H9 (cell line): ENCODE results near the gene STT3B. TPM values are rescaled to one million over a fixed set of nuclear protein-coding genes. Genes with fewer than 3 reads are reported as not detected.

ENCODE experiments used
- DNase-seq: peaks from one replicate; pipeline ENCODE4 v3.0.0-alpha.2; 2017
- H2AFZ ChIP-seq: one replicate; pipeline ENCODE4 v1.6.1; 2013; ENCODE audit warnings: mild to moderate bottlenecking, low read length, control low read depth, moderate library complexity
- H2AK5ac ChIP-seq: 2 replicates; pipeline ENCODE4 v1.6.1; 2013; ENCODE audit warnings: low read length, control low read depth, mixed read lengths; ENCODE audit not compliant: insufficient read length
- H2BK120ac ChIP-seq: one replicate; pipeline ENCODE4 v1.6.1; 2013; ENCODE audit warnings: low read depth, mild to moderate bottlenecking, low read length, control low read depth, inconsistent platforms; ENCODE audit not compliant: poor library complexity, severe bottlenecking
- H2BK12ac ChIP-seq: 2 replicates; pipeline ENCODE4 v1.6.1; 2013; ENCODE audit warnings: low read length, control low read depth, mixed read lengths, low read depth; ENCODE audit not compliant: insufficient read length
- H2BK15ac ChIP-seq: 2 replicates; pipeline ENCODE4 v1.6.1; 2013; ENCODE audit warnings: low read depth, low read length, control low read depth
- H2BK20ac ChIP-seq: one replicate; pipeline ENCODE4 v1.6.1; 2013; ENCODE audit warnings: low read depth, mild to moderate bottlenecking, low read length, control low read depth, inconsistent platforms; ENCODE audit not compliant: poor library complexity, severe bottlenecking
- H2BK5ac ChIP-seq: 2 replicates; pipeline ENCODE4 v1.6.1; 2013; ENCODE audit warnings: low read length, control low read depth, mixed read lengths; ENCODE audit not compliant: insufficient read length
- H3K14ac ChIP-seq: 2 replicates; pipeline ENCODE4 v1.6.1; 2013; ENCODE audit warnings: low read length, control low read depth; ENCODE audit not compliant: insufficient read depth
- H3K18ac ChIP-seq: 2 replicates; pipeline ENCODE4 v1.6.1; 2013; ENCODE audit warnings: low read depth, mild to moderate bottlenecking, mixed read lengths, low read length, control low read depth; ENCODE audit not compliant: insufficient read length
- H3K23ac ChIP-seq: 2 replicates; pipeline ENCODE4 v1.6.1; 2013; ENCODE audit warnings: low read length, control low read depth, mixed read lengths, low read depth; ENCODE audit not compliant: insufficient read length
- H3K23me2 ChIP-seq: 2 replicates; pipeline ENCODE4 v1.6.1; 2013; ENCODE audit warnings: low read depth, mild to moderate bottlenecking, mixed read lengths, low read length, control low read depth; ENCODE audit not compliant: insufficient read length, poor library complexity, severe bottlenecking
- H3K27ac ChIP-seq: 2 replicates; pipeline ENCODE4 v1.5.1; 2013; ENCODE audit warnings: low read length, control low read depth, mixed read lengths, low read depth; ENCODE audit not compliant: insufficient read length
- H3K27me3 ChIP-seq: 2 replicates; pipeline ENCODE4 v1.6.1; 2013; ENCODE audit warnings: low read length, control low read depth, inconsistent platforms; ENCODE audit not compliant: insufficient read depth
- H3K4ac ChIP-seq: 2 replicates; pipeline ENCODE4 v1.6.1; 2013; ENCODE audit warnings: low read depth, mild to moderate bottlenecking, control low read depth, inconsistent platforms, low read length, moderate library complexity
- H3K4me1 ChIP-seq: 2 replicates; pipeline ENCODE4 v1.6.1; 2013; ENCODE audit warnings: low read length, control low read depth, inconsistent platforms; ENCODE audit not compliant: insufficient read depth
- H3K4me2 ChIP-seq: 2 replicates; pipeline ENCODE4 v1.6.1; 2013; ENCODE audit warnings: low read length, control low read depth, mixed read lengths; ENCODE audit not compliant: insufficient read length, insufficient read depth
- H3K56ac ChIP-seq: 2 replicates; pipeline ENCODE4 v1.6.1; 2013; ENCODE audit warnings: low read depth, mild to moderate bottlenecking, mixed read lengths, low read length, control low read depth; ENCODE audit not compliant: insufficient read length
- H3K79me1 ChIP-seq: 2 replicates; pipeline ENCODE4 v1.6.1; 2013; ENCODE audit warnings: low read depth, mild to moderate bottlenecking, moderate library complexity, low read length, control low read depth, inconsistent platforms; ENCODE audit not compliant: insufficient read depth, poor library complexity, severe bottlenecking
- H3K79me2 ChIP-seq: 2 replicates; pipeline ENCODE4 v1.6.1; 2013; ENCODE audit warnings: low read length, control low read depth, inconsistent platforms; ENCODE audit not compliant: insufficient read depth
- H3K9ac ChIP-seq: 2 replicates; pipeline ENCODE4 v1.6.1; 2013; ENCODE audit warnings: low read length, control low read depth, mixed read lengths; ENCODE audit not compliant: insufficient read length; ENCODE audit errors: extremely low read depth
- H3K9me3 ChIP-seq: one replicate; pipeline ENCODE4 v1.6.1; 2013; ENCODE audit warnings: low read depth, low read length, inconsistent platforms; ENCODE audit not compliant: control insufficient read depth
- H3T11ph ChIP-seq: one replicate; pipeline ENCODE4 v1.6.1; 2013; ENCODE audit warnings: mild to moderate bottlenecking, low read length, control low read depth, inconsistent platforms
- H4K20me1 ChIP-seq: one replicate; pipeline ENCODE4 v1.6.1; 2013; ENCODE audit not compliant: control insufficient read depth, insufficient read length, insufficient read depth
- H4K5ac ChIP-seq: 2 replicates; pipeline ENCODE4 v1.6.1; 2013; ENCODE audit warnings: low read depth, mild to moderate bottlenecking, mixed read lengths, low read length, control low read depth; ENCODE audit not compliant: insufficient read length
- H4K8ac ChIP-seq: replicated peaks from 2 replicates; pipeline ENCODE4 v1.6.1; 2013; ENCODE audit warnings: low read length, control low read depth, mixed read lengths, low read depth; ENCODE audit not compliant: insufficient read length
- H4K91ac ChIP-seq: 2 replicates; pipeline ENCODE4 v1.6.1; 2013; ENCODE audit warnings: low read depth, mild to moderate bottlenecking, moderate library complexity, mixed read lengths, low read length, control low read depth; ENCODE audit not compliant: insufficient read length
- H3K27ac Mint-ChIP-seq, 3 experiments: 2 replicates in 2 of 3; 3 replicates in 1 of 3; pipeline ENCODE4 v1.8.0; 2020 to 2021; ENCODE audit warnings: mixed read lengths in 3 of 3, mild to moderate bottlenecking in 1 of 3, moderate library complexity in 1 of 3
- H3K27me3 Mint-ChIP-seq: 2 replicates; pipeline ENCODE4 v1.8.0; 2021; ENCODE audit warnings: low read depth, mild to moderate bottlenecking, moderate library complexity, mixed read lengths
- H3K36me3 Mint-ChIP-seq, 3 experiments: 2 replicates in 2 of 3; 3 replicates in 1 of 3; pipeline ENCODE4 v1.8.0; 2020 to 2021; ENCODE audit warnings: low read depth in 3 of 3, mixed read lengths in 3 of 3; ENCODE audit not compliant: insufficient read depth in 1 of 3
- H3K4me1 Mint-ChIP-seq, 2 experiments: 2 replicates each; pipeline ENCODE4 v1.8.0; 2020; ENCODE audit warnings: mixed read lengths in 2 of 2
- H3K4me3 Mint-ChIP-seq, 2 experiments: 2 replicates in 1 of 2; 3 replicates in 1 of 2; pipeline ENCODE4 v1.8.0; 2020 to 2021; ENCODE audit warnings: mild to moderate bottlenecking in 2 of 2, mixed read lengths in 2 of 2, moderate library complexity in 1 of 2
- H3K9me3 Mint-ChIP-seq, 2 experiments: 2 replicates in 1 of 2; 3 replicates in 1 of 2; pipeline ENCODE4 v1.8.0; 2020; ENCODE audit warnings: mild to moderate bottlenecking in 2 of 2, mixed read lengths in 2 of 2, moderate library complexity in 1 of 2
- WGBS: extraction: QIAGEN DNeasy Blood & Tissue Kit; methylation state at CpG from one replicate; pipeline ENCODE4 v1.1.7; 2013; ENCODE audit warnings: missing lambda C conversion rate, low lambda C conversion rate, mixed read lengths; ENCODE audit not compliant: insufficient read length; ENCODE audit errors: extremely low coverage; 5-methylcytosine and 5-hydroxymethylcytosine counted together
- total RNA-seq: library from RNA; stranded (reverse); gene quantifications from 2 replicates; pipeline ENCODE4 v1.2.1, GENCODE V29; 2021
- TF ChIP-seq, protein P1 (sequence below): fragments of 200-600 bp; sonication (generic); conservative IDR thresholded peaks from 3 replicates; pipeline ENCODE4 v1.8.0; 2021; ENCODE audit warnings: antibody characterized with exemption, mild to moderate bottlenecking

Gene STT3B
- total RNA-seq, 1 experiment from 2014 or later, result 79.9 TPM

DNA sequence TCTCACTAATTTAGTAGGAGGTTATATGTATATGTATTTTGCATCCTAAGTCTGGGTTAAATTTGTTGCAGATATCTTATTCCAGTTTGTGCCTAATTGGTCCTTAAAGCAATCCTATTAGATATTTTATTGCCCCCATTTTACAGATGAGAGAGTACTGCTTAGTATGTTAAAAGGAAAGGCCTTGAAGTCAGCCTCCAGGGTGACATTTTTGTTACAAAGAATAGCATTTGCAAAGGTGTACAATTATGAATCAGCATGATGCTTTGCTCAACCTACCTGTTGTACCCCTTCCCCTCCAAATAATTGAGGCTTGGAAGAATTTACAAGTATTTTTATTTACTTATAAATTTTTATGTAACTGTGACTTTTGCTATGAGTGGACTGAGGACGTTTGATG is 14.0 kb downstream of the STT3B start:
- no peak overlapping the region for H4K5ac ChIP-seq
- H3K23me2 ChIP-seq, result no peaks in the 10 kb centered on the region
- H3K79me2 ChIP-seq, result peaks cover 14% of the 10 kb centered on the region; the same call in 1 of the 2 replicates
- H3K9me3 ChIP-seq, result no peaks in the 10 kb centered on the region
- H3K79me1 ChIP-seq, result peaks cover 3% of the 10 kb centered on the region
- Mint-ChIP-seq H3K27me3 (no peaks in the 10 kb centered on the region), H3K27ac (no peak overlapping the region), H3K4me1 (peaks cover 31 to 37% of the 10 kb centered on the region in 2 experiments), H3K4me3 (no peak overlapping the region), H3K9me3 (no peaks in the 10 kb centered on the region), H3K36me3 (peaks cover 0 to 6% (median 0%) of the 10 kb centered on the region in 3 experiments; a peak in 3 of 7 replicates)
- no peak overlapping the region for H3K9ac ChIP-seq
- no peaks in the 10 kb centered on the region for H4K20me1 ChIP-seq
- no peak overlapping the region for H2BK12ac ChIP-seq
- H2AK5ac ChIP-seq, result no peak overlapping the region
- H3K4ac ChIP-seq, result no peak overlapping the region
- no peaks in the 10 kb centered on the region for H3K4me1 ChIP-seq
- no peak overlapping the region for H4K8ac ChIP-seq
- no peak overlapping the region for H3K18ac ChIP-seq
- no peak overlapping the region for H2BK120ac ChIP-seq
- H2BK5ac ChIP-seq, result no peak overlapping the region
- H3K14ac ChIP-seq, result no peak overlapping the region
- no CpG with 5 or more reads among the region's 1 CpG for WGBS
- no peak overlapping the region for H3K23ac ChIP-seq
- no peak overlapping the region for H2BK20ac ChIP-seq
- H2AFZ ChIP-seq, result no peak overlapping the region
- H3K56ac ChIP-seq, result no peak overlapping the region
- no peak overlapping the region for H3T11ph ChIP-seq
- H3K27me3 ChIP-seq, result no peaks in the 10 kb centered on the region
- H3K4me2 ChIP-seq, result no peak overlapping the region
- no peak overlapping the region for H3K27ac ChIP-seq
- no peak overlapping the region for H4K91ac ChIP-seq
- TF ChIP-seq, protein P1, sequence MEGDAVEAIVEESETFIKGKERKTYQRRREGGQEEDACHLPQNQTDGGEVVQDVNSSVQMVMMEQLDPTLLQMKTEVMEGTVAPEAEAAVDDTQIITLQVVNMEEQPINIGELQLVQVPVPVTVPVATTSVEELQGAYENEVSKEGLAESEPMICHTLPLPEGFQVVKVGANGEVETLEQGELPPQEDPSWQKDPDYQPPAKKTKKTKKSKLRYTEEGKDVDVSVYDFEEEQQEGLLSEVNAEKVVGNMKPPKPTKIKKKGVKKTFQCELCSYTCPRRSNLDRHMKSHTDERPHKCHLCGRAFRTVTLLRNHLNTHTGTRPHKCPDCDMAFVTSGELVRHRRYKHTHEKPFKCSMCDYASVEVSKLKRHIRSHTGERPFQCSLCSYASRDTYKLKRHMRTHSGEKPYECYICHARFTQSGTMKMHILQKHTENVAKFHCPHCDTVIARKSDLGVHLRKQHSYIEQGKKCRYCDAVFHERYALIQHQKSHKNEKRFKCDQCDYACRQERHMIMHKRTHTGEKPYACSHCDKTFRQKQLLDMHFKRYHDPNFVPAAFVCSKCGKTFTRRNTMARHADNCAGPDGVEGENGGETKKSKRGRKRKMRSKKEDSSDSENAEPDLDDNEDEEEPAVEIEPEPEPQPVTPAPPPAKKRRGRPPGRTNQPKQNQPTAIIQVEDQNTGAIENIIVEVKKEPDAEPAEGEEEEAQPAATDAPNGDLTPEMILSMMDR, result no peak
- no peak overlapping the region for H2BK15ac ChIP-seq
- no peak for DNase-seq
